ENCODE data around the gene TTC3. TPM values are rescaled to one million over a fixed set of nuclear protein-coding genes. Genes with fewer than 3 reads are reported as not detected.
A peak's percentile ranks its signal among the peaks of the same experiment; 100 is the strongest.

Gene TTC3, protein sequence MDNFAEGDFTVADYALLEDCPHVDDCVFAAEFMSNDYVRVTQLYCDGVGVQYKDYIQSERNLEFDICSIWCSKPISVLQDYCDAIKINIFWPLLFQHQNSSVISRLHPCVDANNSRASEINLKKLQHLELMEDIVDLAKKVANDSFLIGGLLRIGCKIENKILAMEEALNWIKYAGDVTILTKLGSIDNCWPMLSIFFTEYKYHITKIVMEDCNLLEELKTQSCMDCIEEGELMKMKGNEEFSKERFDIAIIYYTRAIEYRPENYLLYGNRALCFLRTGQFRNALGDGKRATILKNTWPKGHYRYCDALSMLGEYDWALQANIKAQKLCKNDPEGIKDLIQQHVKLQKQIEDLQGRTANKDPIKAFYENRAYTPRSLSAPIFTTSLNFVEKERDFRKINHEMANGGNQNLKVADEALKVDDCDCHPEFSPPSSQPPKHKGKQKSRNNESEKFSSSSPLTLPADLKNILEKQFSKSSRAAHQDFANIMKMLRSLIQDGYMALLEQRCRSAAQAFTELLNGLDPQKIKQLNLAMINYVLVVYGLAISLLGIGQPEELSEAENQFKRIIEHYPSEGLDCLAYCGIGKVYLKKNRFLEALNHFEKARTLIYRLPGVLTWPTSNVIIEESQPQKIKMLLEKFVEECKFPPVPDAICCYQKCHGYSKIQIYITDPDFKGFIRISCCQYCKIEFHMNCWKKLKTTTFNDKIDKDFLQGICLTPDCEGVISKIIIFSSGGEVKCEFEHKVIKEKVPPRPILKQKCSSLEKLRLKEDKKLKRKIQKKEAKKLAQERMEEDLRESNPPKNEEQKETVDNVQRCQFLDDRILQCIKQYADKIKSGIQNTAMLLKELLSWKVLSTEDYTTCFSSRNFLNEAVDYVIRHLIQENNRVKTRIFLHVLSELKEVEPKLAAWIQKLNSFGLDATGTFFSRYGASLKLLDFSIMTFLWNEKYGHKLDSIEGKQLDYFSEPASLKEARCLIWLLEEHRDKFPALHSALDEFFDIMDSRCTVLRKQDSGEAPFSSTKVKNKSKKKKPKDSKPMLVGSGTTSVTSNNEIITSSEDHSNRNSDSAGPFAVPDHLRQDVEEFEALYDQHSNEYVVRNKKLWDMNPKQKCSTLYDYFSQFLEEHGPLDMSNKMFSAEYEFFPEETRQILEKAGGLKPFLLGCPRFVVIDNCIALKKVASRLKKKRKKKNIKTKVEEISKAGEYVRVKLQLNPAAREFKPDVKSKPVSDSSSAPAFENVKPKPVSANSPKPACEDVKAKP (N-terminal part only)
- total RNA-seq = 10 to 100 TPM; 46.7 to 68.7 (median 54.2) TPM
- long read RNA-seq, partial matches to known transcripts = 12 of 13 reads
- long read RNA-seq, other reads (novel, unspliced or antisense) = 1 of 13 reads

GRCh38 chr21:37072988-37073416, at the start of gene TTC3, which contains the start of gene PIGP:
TTC3 (plus strand) TSS chr21:37073254; CDS start chr21:37087258, 14,004 bp downstream.
PIGP (minus strand) TSS chr21:37073071; CDS start chr21:37072515, 556 bp downstream.
- Histone ChIP-seq H3K27me3 (no peaks in the 10 kb centered on the region), H3K9me3 (no peaks in the 10 kb centered on the region), H3K4me1 (peaks cover 0 to 21% (median 0%) of the 10 kb centered on the region in 4 donors), H3K27ac (peak within 1 kb of the TSS; percentile 94 to 96 (median 94)), H3K36me3 (peaks cover 0 to 6% (median 0%) of the 10 kb centered on the region in 4 donors), H3K4me3 (peak within 1 kb of the TSS; percentile 75 to 87 (median 85))
- WGBS (ENCODE audit: insufficient coverage, low coverage, low lambda C conversion rate, missing lambda C conversion rate) = no CpG with 5 or more reads among the region's 61 CpGs
- ATAC-seq = peak; percentile 84 to 89 (median 88)
- DNase-seq = peak; percentile 95 to 96 (median 96)
- intact Hi-C loops (cut with DNase I) = no loop called here
- TF ChIP-seq, protein P1, sequence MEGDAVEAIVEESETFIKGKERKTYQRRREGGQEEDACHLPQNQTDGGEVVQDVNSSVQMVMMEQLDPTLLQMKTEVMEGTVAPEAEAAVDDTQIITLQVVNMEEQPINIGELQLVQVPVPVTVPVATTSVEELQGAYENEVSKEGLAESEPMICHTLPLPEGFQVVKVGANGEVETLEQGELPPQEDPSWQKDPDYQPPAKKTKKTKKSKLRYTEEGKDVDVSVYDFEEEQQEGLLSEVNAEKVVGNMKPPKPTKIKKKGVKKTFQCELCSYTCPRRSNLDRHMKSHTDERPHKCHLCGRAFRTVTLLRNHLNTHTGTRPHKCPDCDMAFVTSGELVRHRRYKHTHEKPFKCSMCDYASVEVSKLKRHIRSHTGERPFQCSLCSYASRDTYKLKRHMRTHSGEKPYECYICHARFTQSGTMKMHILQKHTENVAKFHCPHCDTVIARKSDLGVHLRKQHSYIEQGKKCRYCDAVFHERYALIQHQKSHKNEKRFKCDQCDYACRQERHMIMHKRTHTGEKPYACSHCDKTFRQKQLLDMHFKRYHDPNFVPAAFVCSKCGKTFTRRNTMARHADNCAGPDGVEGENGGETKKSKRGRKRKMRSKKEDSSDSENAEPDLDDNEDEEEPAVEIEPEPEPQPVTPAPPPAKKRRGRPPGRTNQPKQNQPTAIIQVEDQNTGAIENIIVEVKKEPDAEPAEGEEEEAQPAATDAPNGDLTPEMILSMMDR (IDR thresholded peaks at IDR 0.05) = no peak
- TF ChIP-seq POLR2A (IDR thresholded peaks at IDR 0.05) = peak; percentile 95

- H3K4me3 ChIP-seq = no peak overlapping the region
These were observed 46.6 kb upstream of the TTC3 start for GRCh38 chr21:37026499-37026898.

DNA sequence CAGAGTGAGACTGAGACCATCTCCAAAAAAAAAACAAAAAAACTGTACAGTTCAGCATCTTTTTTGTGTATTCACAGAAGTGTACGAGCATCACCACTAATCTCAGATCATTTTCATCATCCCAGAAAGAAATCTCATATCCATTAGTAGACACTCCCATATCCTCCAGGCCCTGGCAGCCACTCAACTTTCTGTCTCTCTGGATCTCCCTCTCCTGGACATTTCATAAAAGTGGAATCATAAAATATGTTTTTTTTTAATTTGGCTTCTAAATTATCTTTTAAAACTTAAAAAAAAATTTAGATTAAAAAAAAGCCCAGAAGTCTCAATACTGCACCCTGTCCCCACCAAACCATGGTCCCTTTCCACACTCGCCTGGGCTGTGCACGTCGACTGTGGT, 44.5 kb upstream of the TTC3 start:
- no peaks in the 10 kb centered on the region for H3K27me3 ChIP-seq
- H3K4me3 ChIP-seq = no peak overlapping the region
- no peaks in the 10 kb centered on the region for H3K9me3 ChIP-seq
- TF ChIP-seq, protein P1 (IDR thresholded peaks at IDR 0.05) = no peak
- TF ChIP-seq POLR2A (IDR thresholded peaks at IDR 0.05) = no peak
- intact Hi-C loops (cut with DNase I) = no loop called here
- no peaks in the 10 kb centered on the region for H3K36me3 ChIP-seq
- WGBS (ENCODE audit: insufficient coverage, low coverage, low lambda C conversion rate, missing lambda C conversion rate) = 76% methylated on average over 4 of the region's 4 CpGs
- DNase-seq (no peak), ATAC-seq (no peak)
- H3K27ac ChIP-seq = no peak overlapping the region
- H3K4me1 ChIP-seq = no peaks in the 10 kb centered on the region

More at GRCh38 chr21:37026499-37026898, 46.6 kb upstream of the TTC3 start:
- TF ChIP-seq, protein P1 (IDR thresholded peaks at IDR 0.05) = no peak
- TF ChIP-seq POLR2A (IDR thresholded peaks at IDR 0.05) = no peak
- ATAC-seq (no peak), DNase-seq (no peak)
- H3K36me3 ChIP-seq = no peaks in the 10 kb centered on the region
- 33% methylated on average over 4 of the region's 4 CpGs for WGBS (ENCODE audit: insufficient coverage, low coverage, low lambda C conversion rate, missing lambda C conversion rate)
- intact Hi-C loops (cut with DNase I) = no loop called here
- H3K4me1 ChIP-seq = no peaks in the 10 kb centered on the region
- no peak overlapping the region for H3K27ac ChIP-seq
- H3K27me3 ChIP-seq = no peaks in the 10 kb centered on the region
- no peaks in the 10 kb centered on the region for H3K9me3 ChIP-seq

DNA sequence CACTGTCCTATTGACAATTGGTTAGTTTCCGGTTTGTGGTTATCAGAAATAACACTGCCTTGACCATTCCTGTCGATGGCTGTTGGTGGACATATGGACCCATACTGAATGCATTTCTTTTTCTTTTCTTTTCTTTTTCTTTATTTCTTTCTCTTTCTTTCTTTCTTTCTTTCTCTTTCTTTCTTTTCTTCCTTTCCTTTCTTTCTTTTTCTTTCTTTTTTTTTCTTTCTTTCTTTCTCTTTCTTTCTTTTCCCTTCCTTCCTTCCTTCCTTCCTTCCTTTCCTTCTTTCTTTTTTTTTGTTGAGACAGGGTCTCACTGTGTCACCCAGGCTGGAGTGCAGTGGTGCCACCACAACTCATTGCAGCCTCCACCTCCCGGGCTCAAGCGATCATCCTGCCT, 42.2 kb upstream of the TTC3 start:
- 95% methylated on average over 4 of the region's 4 CpGs for WGBS (ENCODE audit: insufficient coverage, low coverage, low lambda C conversion rate, missing lambda C conversion rate)
- H3K4me3 ChIP-seq = no peak overlapping the region
- ATAC-seq = no peak
- intact Hi-C loops (cut with DNase I) = no loop called here
- H3K9me3 ChIP-seq = no peaks in the 10 kb centered on the region
- TF ChIP-seq, protein P1 (IDR thresholded peaks at IDR 0.05) = no peak
- no peaks in the 10 kb centered on the region for H3K27me3 ChIP-seq
- no peak for DNase-seq
- no peak overlapping the region for H3K27ac ChIP-seq
- no peaks in the 10 kb centered on the region for H3K36me3 ChIP-seq
- no peaks in the 10 kb centered on the region for H3K4me1 ChIP-seq

Measured in right lobe of liver (tissue), 6 donors.